ENCODE results near the gene LGR4.
"Not testable (repeated sequence)": the region's sequence is repeated elsewhere in the genome, so short reads cannot be mapped to it uniquely, and the experiment has no call there.

Gene LGR4

GRCh38 chr11:27329867-27330632 lies 142.5 kb downstream of the LGR4 start:
- DNase-seq: no peak

- no peak for DNase-seq
These were observed 144.0 kb downstream of the LGR4 start for GRCh38 chr11:27328614-27329013.

- not testable (repeated sequence) for DNase-seq
These were observed 145.5 kb downstream of the LGR4 start for GRCh38 chr11:27327064-27327463.

GRCh38 chr11:27322196-27322595 lies 150.4 kb downstream of the LGR4 start:
- DNase-seq: not testable (repeated sequence)

- not testable (repeated sequence) for DNase-seq
These were observed 151.2 kb downstream of the LGR4 start for GRCh38 chr11:27321340-27321739.

GRCh38 chr11:27319072-27319471 lies 153.5 kb downstream of the LGR4 start:
- no peak for DNase-seq

GRCh38 chr11:27317751-27318150 lies 154.8 kb downstream of the LGR4 start:
- no peak for DNase-seq

Data from NCI-H1048 (cell line).